NCI-H748 (cell line): Measurements from ENCODE around the gene WDR5.

Experiments
- DNase-seq: peaks from one replicate; lab custom pipeline; 2025; ENCODE audit not compliant: unreplicated experiment; lab: John Stamatoyannopoulos, UW

Gene WDR5

GRCh38 chr9:134186471-134187109 is 50.7 kb downstream of the WDR5 start:
- no peak for DNase-seq

- DNase-seq: no peak
Measured at GRCh38 chr9:134187110-134187531, 51.2 kb downstream of the WDR5 start.

- DNase-seq: no peak
Measured at GRCh38 chr9:134187891-134188385, 52.1 kb downstream of the WDR5 start.

DNA sequence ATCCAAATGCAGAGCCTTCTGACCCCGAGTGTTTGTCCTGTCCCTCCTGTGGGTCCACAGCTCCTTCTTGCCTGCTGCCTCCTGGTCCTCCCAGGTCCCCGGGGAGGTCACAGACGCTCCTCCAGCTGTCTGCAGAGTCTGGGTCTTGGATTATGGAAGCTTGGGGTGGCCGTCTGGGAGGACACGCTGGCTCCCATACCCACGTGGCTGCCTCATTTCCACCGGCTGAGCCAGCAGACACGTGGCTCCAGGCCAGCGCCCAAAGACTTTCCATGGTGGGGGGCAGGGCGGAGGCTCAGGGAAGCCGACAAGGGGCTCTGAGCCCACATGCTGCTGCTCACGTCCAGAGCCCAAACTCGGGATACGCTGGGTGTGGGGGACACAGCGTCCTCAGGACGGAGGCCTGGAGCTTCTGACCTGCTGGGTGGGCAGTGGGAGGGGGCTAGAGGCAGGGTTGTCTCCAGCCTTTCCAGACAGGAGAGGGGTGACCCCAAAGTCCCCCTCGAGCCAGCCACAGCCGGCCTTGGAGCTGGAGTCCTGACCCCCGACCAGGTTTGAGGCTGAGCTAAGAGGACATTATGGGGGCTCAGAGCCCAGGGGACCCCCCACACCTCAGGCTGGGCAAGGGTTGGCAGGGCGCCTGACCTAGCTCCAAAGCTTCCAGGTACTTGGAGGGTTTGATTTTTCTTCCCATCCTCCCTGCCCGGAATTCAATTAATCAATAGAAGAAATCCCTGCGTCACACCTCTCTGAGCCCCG is 52.7 kb downstream of the WDR5 start:
- DNase-seq: no peak

GRCh38 chr9:134189145-134189469 is 53.2 kb downstream of the WDR5 start:
- peak; percentile 13 for DNase-seq

GRCh38 chr9:134189470-134190231 is 53.8 kb downstream of the WDR5 start:
- DNase-seq: no peak

- DNase-seq: no peak
Measured at GRCh38 chr9:134190232-134191121, 54.6 kb downstream of the WDR5 start.

- DNase-seq: no peak
Measured at GRCh38 chr9:134191455-134192209, 55.8 kb downstream of the WDR5 start.

DNA sequence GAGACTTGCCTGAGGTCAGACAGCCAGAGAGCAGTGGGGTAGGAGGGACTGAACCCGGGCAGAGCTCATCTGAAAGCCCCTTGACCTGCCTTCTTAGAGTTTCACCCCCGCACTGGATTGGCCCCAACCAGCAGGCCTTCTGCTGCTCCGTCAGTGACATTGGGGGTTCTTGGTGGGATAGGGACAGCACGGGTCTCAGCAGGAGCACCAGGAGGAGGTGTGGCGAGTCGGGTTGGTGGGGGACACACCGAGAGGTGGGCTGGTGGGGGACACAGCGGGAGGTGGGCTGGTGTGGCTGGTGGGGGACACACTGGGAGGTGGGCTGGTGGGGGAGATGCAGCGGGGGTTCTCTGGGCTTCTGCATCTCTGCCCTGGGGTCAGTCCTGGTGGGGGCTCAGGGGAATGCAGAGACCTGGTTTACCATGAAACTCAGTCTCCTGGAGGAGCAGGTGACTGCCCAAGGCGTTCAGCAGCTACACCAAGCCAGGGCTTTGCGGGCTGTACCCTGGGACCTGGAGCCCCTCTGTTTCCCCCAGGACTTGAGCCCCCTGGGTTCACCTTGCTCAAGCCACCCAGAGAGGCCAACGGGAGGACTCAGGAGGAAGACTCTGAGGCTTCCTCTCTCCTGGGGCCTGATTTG is 56.5 kb downstream of the WDR5 start:
- no peak for DNase-seq

- DNase-seq: no peak
Measured at GRCh38 chr9:134192951-134193731, 57.3 kb downstream of the WDR5 start.

DNA sequence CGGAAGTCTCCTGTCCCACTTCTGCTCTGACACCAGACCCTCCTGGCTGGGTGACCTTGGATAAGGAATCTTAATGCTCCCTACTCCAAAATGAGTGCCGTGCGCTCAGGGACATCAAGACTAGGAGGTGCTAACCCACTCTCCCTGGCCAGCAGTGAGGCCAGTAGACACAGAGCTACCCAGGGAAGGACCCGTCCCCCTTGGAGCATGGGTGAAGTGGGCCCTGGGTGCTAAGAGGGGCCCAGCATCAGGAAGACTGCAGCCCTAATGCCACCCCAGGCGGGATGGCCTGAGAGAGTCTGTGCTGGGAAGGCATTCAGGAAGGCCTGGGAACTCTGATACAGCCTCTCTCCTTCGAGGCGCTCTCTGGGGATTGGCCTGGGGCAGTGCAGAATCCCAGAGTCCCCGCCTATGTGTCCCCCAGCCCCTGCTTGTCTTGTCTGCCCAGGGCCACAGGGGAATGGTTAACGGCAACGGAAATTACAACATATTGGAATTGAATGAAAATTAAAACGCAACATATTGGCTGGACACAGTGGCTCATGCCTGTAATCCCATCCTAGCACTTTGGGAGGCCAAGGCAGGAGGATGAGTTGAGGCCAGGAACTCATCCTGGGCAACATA is 58.1 kb downstream of the WDR5 start:
- no peak for DNase-seq

DNA sequence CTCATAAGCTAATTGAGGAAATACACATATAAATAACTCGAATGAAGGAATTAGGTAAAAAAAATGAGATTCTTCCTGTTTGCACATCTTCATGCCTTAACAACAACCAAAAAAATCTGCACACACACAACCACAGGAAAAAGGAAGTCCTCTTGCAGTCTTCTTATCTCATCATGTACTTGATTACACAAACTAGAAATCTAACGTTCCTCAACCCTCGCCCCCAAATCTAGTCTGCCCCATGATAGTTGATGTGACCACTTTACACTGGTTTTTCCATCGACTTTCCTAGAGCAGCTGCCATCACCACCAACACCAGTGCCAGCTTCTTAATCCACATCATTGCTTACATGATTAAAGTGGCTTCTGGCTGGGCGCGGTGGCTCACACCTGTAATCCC is 59.7 kb downstream of the WDR5 start:
- no peak for DNase-seq

GRCh38 chr9:134196911-134197310 is 61.0 kb downstream of the WDR5 start:
- no peak for DNase-seq

GRCh38 chr9:134198791-134199190 is 62.9 kb downstream of the WDR5 start:
- DNase-seq: no peak

GRCh38 chr9:134200730-134201129 is 64.8 kb downstream of the WDR5 start:
- no peak for DNase-seq

DNA sequence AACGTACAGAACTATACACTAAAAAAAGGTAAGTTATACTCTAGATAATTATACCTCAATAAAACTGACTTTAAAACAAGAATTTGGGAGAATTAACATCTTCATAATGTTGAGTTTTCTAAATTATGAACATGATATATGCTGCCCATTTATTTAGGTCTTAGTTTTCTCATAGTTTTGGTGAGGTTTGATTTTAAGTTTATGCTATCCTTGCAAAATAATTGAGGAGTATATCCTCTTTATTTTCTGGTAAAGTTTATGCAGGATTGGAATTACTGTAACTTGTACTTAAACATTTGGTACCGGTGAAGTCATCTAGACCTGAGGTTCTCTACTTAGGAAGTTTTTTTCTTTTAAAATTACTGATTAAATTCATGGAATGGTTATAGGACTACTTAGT is 67.3 kb downstream of the WDR5 start:
- DNase-seq: no peak

DNA sequence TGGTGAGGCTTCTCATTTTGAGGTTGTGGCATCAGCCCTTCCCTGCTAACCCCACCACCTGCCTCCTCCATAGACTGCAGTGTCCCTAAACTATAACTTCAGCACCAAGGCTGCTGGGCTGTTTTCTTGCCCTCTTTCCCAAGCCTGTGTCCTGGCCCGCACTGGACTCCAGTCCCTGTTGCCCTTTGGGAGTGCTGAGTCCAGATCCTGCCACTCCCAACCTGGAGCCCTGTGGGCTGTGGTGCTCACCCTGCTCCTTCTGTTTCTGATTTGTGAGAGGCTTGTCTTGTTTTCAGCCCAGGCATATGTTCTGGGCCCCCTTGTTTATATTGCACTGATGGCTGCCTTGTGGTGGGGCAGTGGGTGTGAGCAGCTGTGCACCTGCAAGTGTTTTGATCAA is 68.2 kb downstream of the WDR5 start:
- no peak for DNase-seq

DNA sequence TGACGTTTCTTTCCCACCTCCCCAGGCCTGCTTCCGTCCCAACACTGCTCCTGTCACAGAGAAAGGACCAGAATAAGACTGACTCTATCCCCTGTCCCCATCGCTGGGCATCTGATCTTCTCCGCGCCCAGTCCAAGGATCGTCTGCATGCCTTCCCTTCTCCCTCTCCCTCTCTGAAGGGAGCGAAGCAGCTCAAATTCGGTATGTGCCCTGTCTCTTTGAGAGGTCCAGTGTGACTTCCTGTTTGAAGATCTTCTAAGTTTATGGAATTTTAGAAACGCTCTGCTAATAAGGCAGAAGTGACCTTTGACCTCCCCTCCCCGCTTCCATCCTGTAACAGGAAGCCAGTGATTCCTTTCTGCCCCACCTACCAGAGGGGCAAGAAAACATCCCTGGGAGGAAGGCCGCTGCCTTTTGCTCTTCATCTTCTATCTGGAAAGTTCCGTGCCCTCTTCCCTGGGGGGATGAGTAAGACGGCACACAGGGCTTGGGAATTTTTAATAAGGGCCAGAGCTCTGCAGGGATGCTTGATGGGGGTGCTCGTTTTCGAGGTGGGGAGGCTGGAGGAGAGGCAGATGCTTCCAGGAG is 69.2 kb downstream of the WDR5 start:
- peak; percentile 84 for DNase-seq
